DMS114 treated with DMSO at 0.1 percent for 48 hours (cell line): ENCODE measurements around the gene MC1R.
"Not testable (repeated sequence)": the region's sequence is repeated elsewhere in the genome, so short reads cannot be mapped to it uniquely, and the experiment has no call there.

Source experiments
- DNase-seq: peaks from one replicate; lab custom pipeline; 2025; ENCODE audit not compliant: unreplicated experiment; lab: John Stamatoyannopoulos, UW

MC1R gene

DNA sequence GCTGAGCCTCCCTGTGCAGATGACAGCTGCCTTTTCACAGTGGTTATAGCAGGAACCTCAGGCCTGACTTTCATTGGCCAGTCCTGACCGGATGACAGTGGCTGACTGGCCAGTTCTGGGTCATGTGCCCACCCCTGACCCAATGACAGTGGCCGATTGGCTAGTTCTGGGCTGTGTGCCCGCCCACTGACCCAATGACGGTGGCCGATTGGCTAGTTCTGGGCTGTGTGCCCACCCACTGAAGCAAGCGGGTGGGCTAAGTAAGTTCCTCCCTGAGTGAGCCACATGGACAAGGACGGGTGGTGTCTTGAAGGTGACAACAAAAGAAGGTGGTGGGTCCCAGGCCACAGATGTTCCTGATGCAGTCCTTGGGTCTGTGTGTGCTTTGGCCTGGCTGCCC is 39.4 kb downstream of the MC1R start:
- no peak for DNase-seq

DNA sequence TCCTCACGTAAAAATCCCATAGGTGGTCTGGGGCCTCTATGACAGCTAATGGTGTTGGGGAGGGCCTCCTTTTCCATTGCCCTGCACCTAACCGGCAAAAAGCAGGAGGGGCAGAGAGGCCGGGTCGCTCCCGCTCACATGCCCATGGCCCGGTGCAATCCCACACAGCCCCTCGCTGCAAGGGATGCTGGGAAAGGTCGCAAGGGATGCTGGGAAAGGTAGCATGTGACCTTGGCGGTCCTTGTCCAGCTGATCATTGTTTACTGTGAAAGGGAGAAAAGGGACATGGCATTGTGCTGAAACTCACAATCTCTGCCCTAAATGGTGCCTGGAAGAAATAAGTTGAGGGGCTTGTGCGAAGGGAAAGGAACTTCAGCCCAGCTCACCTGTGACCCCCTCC is 39.9 kb downstream of the MC1R start:
- DNase-seq: no peak

DNA sequence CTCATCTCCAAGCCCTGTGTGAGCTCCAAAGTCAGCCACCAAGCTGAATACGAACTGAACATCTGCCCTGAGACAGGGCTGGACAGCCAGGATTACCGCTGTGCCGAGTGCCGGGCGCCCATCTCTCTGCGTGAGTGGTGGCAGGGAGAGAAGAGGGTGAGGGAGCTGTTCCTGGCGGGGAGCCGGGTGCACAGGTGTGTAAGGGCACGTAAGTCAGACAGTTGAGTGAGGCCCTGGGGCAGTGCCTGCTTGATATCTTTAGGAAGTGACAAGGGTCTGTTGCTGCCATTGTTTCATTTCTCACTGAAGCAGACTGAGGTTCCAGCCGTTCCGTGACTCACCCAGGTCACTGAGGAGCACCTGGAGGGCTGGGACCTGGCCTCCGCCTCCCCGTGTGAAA is 42.3 kb downstream of the MC1R start:
- DNase-seq: no peak

DNA sequence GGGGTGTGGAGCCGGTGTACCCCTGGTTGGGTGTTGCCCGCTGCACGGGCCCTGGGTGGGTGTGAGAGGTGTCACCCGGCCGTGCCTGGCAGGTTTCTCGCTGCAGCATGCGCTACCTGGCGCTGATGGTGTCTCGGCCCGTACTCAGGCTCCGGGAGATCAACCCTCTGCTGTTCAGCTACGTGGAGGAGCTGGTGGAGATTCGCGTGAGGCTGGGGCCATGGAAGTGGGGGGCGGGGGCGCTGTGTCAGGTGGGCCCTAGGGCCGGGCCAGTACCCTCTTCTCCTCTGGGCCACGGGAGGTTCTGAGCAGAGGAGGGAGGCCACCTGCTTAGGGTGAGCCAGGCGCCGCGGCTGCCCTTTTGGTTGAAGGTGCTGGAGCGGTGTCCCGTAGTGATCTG is 43.3 kb downstream of the MC1R start:
- no peak for DNase-seq

DNA sequence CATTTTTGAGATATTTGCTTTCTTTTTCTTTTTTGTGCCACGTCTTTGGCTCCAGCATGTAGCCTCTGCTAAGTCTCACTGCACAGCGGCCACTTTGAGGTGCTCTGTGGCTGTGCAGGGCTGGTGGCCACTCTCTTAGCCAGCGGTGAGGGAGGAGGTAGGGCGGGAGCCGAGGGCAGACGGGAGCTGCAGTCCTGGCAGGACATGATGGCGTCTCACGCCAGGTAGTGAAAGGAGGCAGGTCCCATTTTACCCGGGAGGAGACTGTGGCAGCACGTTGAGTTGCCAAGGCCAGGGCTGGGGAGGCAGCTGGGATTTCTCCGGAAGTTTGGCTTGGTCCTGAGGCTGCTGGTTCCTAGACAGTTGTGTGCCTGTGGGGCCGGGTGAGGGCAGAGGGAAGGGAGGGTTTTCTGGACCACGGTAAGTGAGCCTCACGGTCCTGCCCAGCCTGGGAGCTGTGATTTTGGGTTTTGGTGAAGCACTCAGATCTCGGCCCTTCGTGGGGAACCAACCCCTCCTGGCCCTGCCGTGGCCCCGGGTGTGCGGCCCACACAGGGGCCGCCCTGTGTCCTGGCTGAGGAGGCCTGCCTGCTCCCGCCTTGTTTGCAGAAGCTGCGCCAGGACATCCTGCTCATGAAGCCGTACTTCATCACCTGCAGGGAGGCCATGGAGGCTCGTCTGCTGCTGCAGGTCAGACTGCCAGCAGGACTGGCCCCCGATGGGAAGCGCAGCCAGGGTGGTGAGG is 44.3 kb downstream of the MC1R start:
- no peak for DNase-seq

DNA sequence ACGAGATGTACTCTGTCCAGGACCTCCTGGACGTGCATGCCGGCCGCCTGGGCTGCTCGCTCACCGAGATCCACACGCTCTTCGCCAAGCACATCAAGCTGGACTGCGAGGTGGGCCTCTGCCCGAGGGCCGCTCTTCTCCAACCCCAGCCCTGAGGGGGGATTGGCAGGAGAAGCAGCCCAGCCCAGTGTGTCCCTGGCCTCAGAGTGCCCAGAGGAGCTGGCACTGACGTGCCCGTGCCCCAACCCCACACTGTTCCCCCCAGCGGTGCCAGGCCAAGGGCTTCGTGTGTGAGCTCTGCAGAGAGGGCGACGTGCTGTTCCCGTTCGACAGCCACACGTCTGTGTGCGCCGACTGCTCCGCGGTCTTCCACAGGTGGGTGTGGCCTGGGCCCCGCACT is 45.5 kb downstream of the MC1R start:
- no peak for DNase-seq

DNA sequence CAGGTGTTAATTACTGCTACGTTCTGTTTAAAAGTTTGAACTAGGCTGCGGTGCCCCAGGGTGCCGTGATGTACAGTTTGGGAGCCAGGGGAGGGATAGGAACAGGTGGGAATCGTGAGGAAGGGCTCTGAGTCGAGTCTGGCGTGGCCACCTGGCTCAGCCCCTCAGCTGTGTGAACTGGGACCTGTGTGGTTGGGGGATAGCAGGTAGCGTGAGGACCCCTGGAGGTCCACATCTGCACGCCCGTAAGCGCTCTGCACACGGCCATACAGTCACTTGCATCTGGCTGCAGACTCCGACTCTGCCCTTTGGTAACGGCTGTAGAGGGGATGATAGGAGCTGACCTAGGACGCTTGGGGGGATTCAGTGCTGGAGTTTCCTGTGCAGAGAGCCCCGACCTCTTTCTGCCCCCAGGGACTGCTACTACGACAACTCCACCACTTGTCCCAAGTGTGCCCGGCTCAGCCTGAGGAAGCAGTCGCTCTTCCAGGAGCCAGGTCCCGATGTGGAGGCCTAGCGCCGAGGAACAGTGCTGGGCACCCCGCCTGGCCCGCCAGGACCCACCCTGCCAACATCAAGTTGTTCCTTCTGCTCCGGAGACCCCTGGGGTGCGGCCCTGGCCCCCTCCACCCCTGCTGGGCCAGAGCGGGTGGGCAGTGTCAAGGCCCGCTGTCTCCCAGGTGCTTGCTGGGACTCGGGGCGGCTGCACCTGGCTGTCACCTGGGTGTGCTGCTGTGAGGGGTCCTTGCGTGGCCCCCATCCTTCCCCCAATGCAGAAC is 47.0 kb downstream of the MC1R start:
- no peak for DNase-seq

DNA sequence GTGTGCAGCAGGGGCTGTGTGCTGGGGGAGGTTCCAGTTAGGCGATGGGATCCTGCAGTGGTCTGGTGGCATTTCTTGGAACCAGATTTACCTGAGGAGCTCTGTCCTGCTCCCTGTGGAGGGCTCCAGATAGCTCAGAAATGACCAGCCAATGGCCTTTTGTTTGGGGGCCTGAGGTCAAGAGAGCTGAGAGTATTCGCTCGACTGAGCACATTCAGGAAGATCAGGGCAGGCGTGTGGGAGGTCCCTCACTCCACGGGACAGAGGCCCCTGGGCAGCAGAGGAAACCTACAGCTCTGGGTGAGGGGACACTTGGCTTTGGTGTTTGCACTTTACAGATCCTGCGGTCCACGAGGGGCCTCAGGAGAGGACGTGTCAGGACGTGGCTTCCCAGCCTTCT is 48.1 kb downstream of the MC1R start:
- no peak for DNase-seq

DNA sequence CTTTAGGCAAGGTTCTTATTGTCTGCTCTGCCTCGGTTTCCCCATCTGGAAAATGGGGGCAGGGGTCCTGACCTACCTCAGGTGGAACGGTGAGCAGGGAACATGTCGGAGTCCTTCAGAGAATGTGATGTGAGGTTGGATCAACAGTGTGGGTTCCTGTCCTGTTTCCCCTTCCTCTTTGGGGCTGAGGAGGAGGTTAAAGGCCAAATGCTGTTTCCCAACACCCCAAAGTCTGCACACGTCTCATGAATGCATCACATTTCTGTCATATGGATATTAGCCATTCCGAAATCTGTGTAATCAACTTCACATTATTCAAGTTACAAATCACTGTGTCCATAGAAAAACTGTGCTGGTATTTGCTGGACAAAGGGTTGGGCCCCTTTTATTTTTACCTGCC is 48.8 kb downstream of the MC1R start:
- DNase-seq: not testable (repeated sequence)

DNA sequence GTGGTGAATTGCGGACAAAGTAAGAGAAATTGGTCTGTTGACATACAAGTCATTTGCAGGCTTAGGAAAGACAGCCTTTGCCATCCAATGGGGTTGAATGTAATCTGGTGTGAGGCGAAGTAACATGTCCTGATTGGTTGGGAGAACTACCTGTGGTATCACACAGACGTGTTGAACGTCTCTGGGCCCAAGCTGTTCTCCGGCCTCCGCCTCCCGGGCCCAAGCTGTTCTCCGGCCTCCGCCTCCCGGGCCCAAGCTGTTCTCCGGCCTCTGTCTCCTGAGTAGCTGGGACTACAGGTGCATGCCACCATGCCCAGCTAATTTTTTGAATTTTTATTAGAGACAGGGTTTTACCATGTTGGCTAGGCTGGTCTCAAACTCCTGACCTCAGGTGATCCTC is 49.4 kb downstream of the MC1R start:
- not testable (repeated sequence) for DNase-seq

DNA sequence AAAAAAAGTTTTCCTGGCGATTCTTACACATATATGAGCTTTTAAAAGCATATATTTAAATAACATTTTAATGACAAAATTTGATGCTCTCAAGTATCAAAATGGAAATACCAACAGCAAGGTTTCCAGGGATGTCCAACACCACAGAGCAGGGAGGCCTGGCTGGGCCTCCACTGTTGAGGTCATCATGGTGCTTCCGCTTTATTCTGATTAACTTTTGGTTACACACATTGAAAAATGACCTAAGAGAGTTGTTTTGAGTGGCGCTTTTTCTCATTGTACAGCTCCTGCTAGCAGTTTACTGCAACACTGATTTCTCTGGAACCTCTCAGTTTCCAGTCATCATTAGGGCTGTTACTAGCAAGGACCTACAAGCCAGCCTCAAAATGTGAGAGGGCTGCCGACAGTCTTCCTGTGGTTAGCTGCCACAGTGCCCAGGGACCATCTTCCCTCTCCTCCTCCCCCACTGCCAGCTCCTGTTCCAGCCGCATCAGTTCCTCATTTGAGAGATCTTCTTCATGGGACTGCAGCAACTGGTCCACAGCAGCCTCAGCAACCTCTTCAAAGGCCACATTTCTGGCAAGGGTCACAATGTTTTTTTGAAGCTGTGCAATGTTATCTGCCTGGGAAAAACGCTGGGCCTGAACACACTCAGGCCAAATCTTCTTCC is 51.2 kb downstream of the MC1R start:
- DNase-seq: no peak
